Activated T-cell treated with anti-CD3 and anti-CD28 coated beads for 4 hours (primary cell): ENCODE results near the gene PADI6.

Source experiments
- DNase-seq: peaks from one replicate; pipeline ENCODE4 v3.0.0-alpha.2; 2020

The PADI6 gene

GRCh38 chr1:17437260-17437579 is 65.2 kb downstream of the PADI6 start:
- DNase-seq = no peak

DNA sequence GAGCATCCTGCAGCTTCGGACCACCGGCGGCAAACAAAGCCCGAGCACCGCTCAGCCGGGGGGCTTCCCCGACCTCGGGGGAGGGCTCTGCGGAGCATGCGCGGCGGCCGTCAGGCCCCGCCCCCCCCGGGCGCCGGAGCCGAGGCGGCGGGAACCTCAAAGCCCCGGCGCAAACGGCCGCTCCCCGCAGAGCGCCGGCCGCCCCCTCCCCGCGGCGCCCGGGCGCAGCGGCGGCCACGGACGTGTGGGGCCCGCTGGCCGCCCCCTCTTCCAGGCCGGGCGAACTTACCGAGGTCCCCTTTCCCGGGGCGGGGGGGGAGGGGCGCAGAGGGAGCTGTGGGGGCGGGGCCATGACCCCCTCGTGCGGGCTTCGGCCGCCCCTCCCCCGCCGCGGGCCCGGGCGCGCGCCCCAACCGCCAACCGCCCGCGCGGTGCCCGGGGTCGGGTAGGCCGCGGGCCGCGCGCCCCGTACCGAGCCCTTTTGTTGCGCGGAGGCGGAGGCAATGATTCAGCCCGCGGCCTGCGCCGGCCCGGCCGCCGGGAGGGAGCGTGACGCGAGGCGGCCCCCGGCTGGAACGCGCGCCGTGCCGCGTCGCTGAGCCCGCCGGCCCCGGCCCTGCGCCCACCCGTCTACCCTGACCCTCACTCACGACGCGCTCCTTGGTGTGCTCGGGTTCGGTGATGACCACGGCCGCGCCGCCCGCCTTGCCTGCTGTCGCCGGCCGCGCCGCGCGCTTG is 65.8 kb downstream of the PADI6 start:
- peak; percentile 46 for DNase-seq

- peak; percentile 61 for DNase-seq
Measured at GRCh38 chr1:17438318-17439249, 66.6 kb downstream of the PADI6 start.

- DNase-seq = peak; percentile 59
Measured at GRCh38 chr1:17439250-17440073, 67.5 kb downstream of the PADI6 start, which contains the start of gene RCC2. Gene RCC2 (minus strand): TSS chr1:17439677. CDS start chr1:17438514, 1,163 bp downstream.

DNA sequence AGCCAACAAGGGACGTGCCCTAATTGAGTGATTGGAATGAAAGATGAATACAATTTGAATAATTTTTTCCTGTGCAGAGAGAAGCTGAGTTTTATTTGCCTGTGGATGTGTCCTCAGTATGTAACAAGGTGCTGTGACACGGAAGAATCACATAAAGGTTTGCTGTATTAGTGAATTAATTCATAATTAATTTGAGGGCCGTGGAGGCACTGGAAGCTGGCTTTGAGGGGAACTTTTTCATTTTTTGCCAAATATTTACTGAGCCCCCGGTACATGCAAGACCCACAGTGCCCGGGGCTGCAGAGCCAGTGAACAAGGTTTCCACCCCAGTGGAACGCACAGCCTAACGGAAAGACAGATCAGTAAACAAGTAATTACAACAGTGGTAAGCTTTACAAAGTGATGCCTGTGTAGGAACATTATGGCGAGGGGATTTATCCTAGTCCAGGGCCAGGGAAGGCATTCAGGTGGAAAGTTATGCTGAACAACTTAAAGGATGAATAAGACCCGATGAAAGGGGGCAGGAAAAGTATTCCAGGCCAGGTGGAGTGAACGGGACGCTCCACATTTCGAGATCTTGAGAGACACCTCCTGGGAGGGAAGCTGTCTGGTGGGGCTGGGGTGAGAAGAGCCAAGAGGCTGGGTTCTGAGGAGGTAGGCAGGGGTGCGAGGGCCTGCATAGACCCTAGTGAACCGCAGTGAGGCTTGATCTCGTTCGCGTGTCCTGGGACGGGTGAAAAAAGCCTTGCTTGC is 68.3 kb downstream of the PADI6 start:
- DNase-seq = no peak

DNA sequence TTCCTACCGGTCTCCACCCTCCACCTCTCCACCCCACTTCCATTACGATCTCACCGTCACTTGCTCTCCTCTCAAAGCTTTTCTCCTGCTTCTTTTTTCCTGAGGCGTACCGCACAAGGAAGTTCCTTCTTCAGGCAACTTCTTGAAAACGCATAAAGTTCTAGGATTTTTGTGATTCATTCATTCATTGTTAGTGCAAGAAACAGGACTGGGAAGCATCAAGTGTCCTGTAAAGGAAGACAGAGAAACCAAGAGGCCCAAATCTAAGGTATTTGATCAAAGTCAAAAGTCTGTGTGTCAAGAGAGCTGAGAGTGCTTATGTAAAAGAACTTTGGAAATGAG is 68.8 kb downstream of the PADI6 start:
- no peak for DNase-seq

DNA sequence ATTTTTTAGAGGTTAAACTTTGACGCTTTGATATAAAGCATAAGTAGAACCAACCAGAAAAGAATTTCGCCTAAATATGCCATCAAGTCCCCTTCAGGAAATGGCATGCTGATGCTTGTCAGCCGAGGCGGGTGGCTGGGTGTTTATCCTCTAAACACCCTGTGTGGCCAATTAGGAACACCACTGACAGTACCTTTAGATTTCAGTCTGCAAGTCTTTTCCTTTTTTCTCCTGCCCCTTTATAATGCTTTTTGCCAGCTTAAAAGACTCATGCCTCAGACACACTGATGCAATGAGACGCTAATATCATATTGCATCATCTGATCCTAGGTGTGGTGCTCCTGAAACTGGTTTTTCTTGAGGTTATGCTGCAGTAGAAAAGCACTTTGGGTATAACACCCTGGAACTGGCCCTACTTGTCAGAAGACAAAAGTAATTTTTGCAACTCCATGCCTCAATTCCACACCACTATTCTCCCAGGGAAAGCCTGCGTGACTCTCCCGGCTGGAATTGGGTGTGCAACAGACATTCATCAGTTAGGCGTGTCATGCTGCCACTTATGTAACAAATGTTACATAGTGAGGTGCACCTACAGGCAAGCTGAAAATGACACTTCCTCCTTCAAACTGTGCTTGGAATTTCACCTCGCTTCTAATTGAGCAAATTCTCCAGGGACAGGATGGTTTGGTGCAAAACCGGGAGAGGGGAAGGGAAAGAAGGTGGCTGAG is 69.4 kb downstream of the PADI6 start:
- no peak for DNase-seq

- DNase-seq = no peak
Measured at GRCh38 chr1:17441993-17442357, 70.0 kb downstream of the PADI6 start.

- no peak for DNase-seq
Measured at GRCh38 chr1:17442841-17443240, 70.8 kb downstream of the PADI6 start.

DNA sequence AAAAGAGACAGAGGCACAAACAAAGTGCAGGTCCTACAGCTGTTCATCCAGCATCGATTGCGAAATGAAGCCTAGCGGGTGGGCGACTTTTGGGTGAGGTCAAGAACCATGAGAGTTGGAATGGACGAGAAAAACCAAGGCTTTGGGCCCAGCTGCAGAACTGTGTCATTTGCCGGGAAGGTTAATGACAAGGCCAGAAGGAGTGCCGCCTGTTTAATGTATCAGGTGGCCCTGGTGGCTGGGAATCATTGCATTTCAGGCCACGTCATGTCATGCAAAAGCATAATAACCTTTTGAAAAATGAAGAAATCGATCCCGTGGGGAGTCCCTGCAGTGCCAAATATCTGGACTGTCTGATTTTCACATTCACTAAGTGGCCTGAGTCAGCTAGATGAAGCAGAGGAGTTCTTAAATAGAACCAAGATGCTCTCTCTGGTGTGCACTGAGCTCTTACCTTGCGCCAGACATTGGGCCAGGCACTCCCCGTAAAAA is 75.6 kb downstream of the PADI6 start:
- DNase-seq = no peak
